HG03460 (cell line): ENCODE results near the gene ADI1.
A peak's percentile ranks its signal among the peaks of the same experiment; 100 is the strongest.
"Not testable (repeated sequence)": the region's sequence is repeated elsewhere in the genome, so short reads cannot be mapped to it uniquely, and the experiment has no call there.

Source experiments
- ATAC-seq: cut with Tn5 transposase; IDR thresholded peaks from one replicate; pipeline ENCODE4 v1.9.1; 2021; ENCODE audit not compliant: unreplicated experiment

Gene ADI1

GRCh38 chr2:3464401-3465005, 54.8 kb downstream of the ADI1 start:
- no peak for ATAC-seq

- ATAC-seq, result no peak
Measured at GRCh38 chr2:3463944-3464343, 55.4 kb downstream of the ADI1 start.

- no peak for ATAC-seq
Measured at GRCh38 chr2:3463186-3463835, 56.0 kb downstream of the ADI1 start.

- no peak for ATAC-seq
Measured at GRCh38 chr2:3462493-3463104, 56.7 kb downstream of the ADI1 start.

GRCh38 chr2:3461801-3462492, 57.4 kb downstream of the ADI1 start:
- peak; percentile 77 for ATAC-seq

GRCh38 chr2:3460831-3461800, 58.2 kb downstream of the ADI1 start:
- no peak for ATAC-seq

GRCh38 chr2:3460156-3460555, 59.2 kb downstream of the ADI1 start:
- ATAC-seq, result no peak

GRCh38 chr2:3459185-3460015, 59.9 kb downstream of the ADI1 start:
- no peak for ATAC-seq

GRCh38 chr2:3458396-3459184, 60.7 kb downstream of the ADI1 start:
- no peak for ATAC-seq

- no peak for ATAC-seq
Measured at GRCh38 chr2:3457524-3458395, 61.6 kb downstream of the ADI1 start.

- ATAC-seq, result no peak
Measured at GRCh38 chr2:3456125-3456524, 63.2 kb downstream of the ADI1 start.

GRCh38 chr2:3454802-3455201, 64.5 kb downstream of the ADI1 start:
- ATAC-seq, result no peak

GRCh38 chr2:3454005-3454404, 65.3 kb downstream of the ADI1 start:
- ATAC-seq, result not testable (repeated sequence)

GRCh38 chr2:3453190-3453999, 65.9 kb downstream of the ADI1 start:
- ATAC-seq, result no peak

- no peak for ATAC-seq
Measured at GRCh38 chr2:3451926-3452671, 67.2 kb downstream of the ADI1 start.

GRCh38 chr2:3451169-3451568, 68.2 kb downstream of the ADI1 start:
- ATAC-seq, result no peak
